Activated CD8-positive, alpha-beta memory T cell treated with anti-CD3 and anti-CD28 coated beads for 24 hours (primary cell): Measurements from ENCODE around the gene DAPK3.
A peak's percentile ranks its signal among the peaks of the same experiment; 100 is the strongest.
"Not testable (repeated sequence)": the region's sequence is repeated elsewhere in the genome, so short reads cannot be mapped to it uniquely, and the experiment has no call there.

Experiments
- DNase-seq: peaks from one replicate; pipeline ENCODE4 v3.0.0-alpha.2; 2020

The DAPK3 gene

GRCh38 chr19:3977242-3978143, 6.6 kb upstream of the DAPK3 start:
- peak; percentile 64 for DNase-seq

GRCh38 chr19:3976495-3977241, 5.8 kb upstream of the DAPK3 start:
- peak; percentile 66 for DNase-seq

- DNase-seq: peak; percentile 69
These were observed 4.8 kb upstream of the DAPK3 start for GRCh38 chr19:3975637-3976087.

GRCh38 chr19:3975144-3975543, 4.2 kb upstream of the DAPK3 start:
- peak; percentile 63 for DNase-seq

GRCh38 chr19:3970313-3970807, 539 bp downstream of the DAPK3 start:
- DNase-seq: no peak

GRCh38 chr19:3969435-3970312, 1.2 kb downstream of the DAPK3 start:
- DNase-seq: no peak

- DNase-seq: no peak
These were observed 2.1 kb downstream of the DAPK3 start for GRCh38 chr19:3968556-3969434.

GRCh38 chr19:3967983-3968382, 2.9 kb downstream of the DAPK3 start:
- not testable (repeated sequence) for DNase-seq

- DNase-seq: no peak
These were observed 4.6 kb downstream of the DAPK3 start for GRCh38 chr19:3966051-3967017.

- DNase-seq: no peak
These were observed 6.4 kb downstream of the DAPK3 start for GRCh38 chr19:3964256-3965194.

GRCh38 chr19:3963458-3964255, 7.2 kb downstream of the DAPK3 start:
- no peak for DNase-seq

- no peak for DNase-seq
These were observed 9.9 kb downstream of the DAPK3 start for GRCh38 chr19:3961007-3961406.

- DNase-seq: no peak
These were observed 11.2 kb downstream of the DAPK3 start for GRCh38 chr19:3959766-3960131.

- no peak for DNase-seq
These were observed 11.8 kb downstream of the DAPK3 start for GRCh38 chr19:3958836-3959765.

- no peak for DNase-seq
These were observed 15.2 kb downstream of the DAPK3 start for GRCh38 chr19:3955688-3956087.

GRCh38 chr19:3955276-3955675, 15.6 kb downstream of the DAPK3 start:
- not testable (repeated sequence) for DNase-seq

- DNase-seq: no peak
These were observed 16.8 kb downstream of the DAPK3 start for GRCh38 chr19:3954107-3954506.
